Astrocyte (in vitro differentiated cells and primary cell): Measurements from ENCODE around the gene CCDC12. TPM values are rescaled to one million over a fixed set of nuclear protein-coding genes. Genes with fewer than 3 reads are reported as not detected.

ENCODE experiments used
- DNase-seq: peaks from one replicate; pipeline ENCODE4 v3.0.0-alpha.2; 2010; ENCODE audit warnings: low read depth
- FAIRE-seq: peaks from 2 replicates; lab custom pipeline; 2011; peaks lifted over from hg19 to GRCh38; lab: Jason Lieb, UNC
- H2AFZ ChIP-seq: 2 replicates; pipeline ENCODE4 v1.6.0; 2012; ENCODE audit warnings: low read depth, low read length, inconsistent platforms
- H3K27ac ChIP-seq: 2 replicates; pipeline ENCODE4 v1.5.1; 2011; ENCODE audit warnings: low read depth, low read length, inconsistent platforms
- H3K27me3 ChIP-seq: 2 replicates; pipeline ENCODE4 v1.6.0; 2011; ENCODE audit warnings: low read length, inconsistent platforms; ENCODE audit not compliant: insufficient read depth
- H3K36me3 ChIP-seq: 2 replicates; pipeline ENCODE4 v1.5.1; 2011; ENCODE audit warnings: low read length, inconsistent platforms; ENCODE audit not compliant: insufficient read depth
- H3K4me1 ChIP-seq: 2 replicates; pipeline ENCODE4 v1.5.1; 2011; ENCODE audit warnings: low read length, inconsistent platforms; ENCODE audit not compliant: insufficient read depth
- H3K4me2 ChIP-seq: 2 replicates; pipeline ENCODE4 v1.6.0; 2012; ENCODE audit warnings: low read length, inconsistent platforms
- H3K4me3 ChIP-seq: 2 replicates; pipeline ENCODE4 v1.5.1; 2011; ENCODE audit warnings: low read depth, mild to moderate bottlenecking, low read length, inconsistent platforms; ENCODE audit not compliant: insufficient read depth
- H3K79me2 ChIP-seq: 2 replicates; pipeline ENCODE4 v1.6.0; 2012; ENCODE audit warnings: mild to moderate bottlenecking, low read length, inconsistent platforms; ENCODE audit not compliant: insufficient read depth
- H3K9ac ChIP-seq: 2 replicates; pipeline ENCODE4 v1.6.0; 2012; ENCODE audit warnings: mild to moderate bottlenecking, low read length, inconsistent platforms
- H3K9me3 ChIP-seq: 2 replicates; pipeline ENCODE4 v1.5.1; 2012; ENCODE audit warnings: low read depth, mild to moderate bottlenecking, low read length, inconsistent platforms; ENCODE audit not compliant: insufficient read depth
- H4K20me1 ChIP-seq: 2 replicates; pipeline ENCODE4 v1.6.0; 2012; ENCODE audit warnings: low read length, inconsistent platforms; ENCODE audit not compliant: insufficient read depth
- H3K27ac Mint-ChIP-seq: one replicate; pipeline ENCODE4 v1.8.0; 2021; ENCODE audit warnings: mild to moderate bottlenecking, mixed read lengths; ENCODE audit not compliant: unreplicated experiment
- H3K27me3 Mint-ChIP-seq: one replicate; pipeline ENCODE4 v1.8.0; 2021; ENCODE audit warnings: low read depth, mixed read lengths; ENCODE audit not compliant: unreplicated experiment
- H3K36me3 Mint-ChIP-seq: one replicate; pipeline ENCODE4 v1.8.0; 2021; ENCODE audit warnings: low read depth, mixed read lengths; ENCODE audit not compliant: unreplicated experiment
- H3K4me1 Mint-ChIP-seq: one replicate; pipeline ENCODE4 v1.8.0; 2021; ENCODE audit warnings: low read depth, mixed read lengths; ENCODE audit not compliant: unreplicated experiment
- H3K4me3 Mint-ChIP-seq: one replicate; pipeline ENCODE4 v1.8.0; 2021; ENCODE audit warnings: mild to moderate bottlenecking, moderate library complexity, mixed read lengths; ENCODE audit not compliant: unreplicated experiment
- H3K9me3 Mint-ChIP-seq: one replicate; pipeline ENCODE4 v1.8.0; 2021; ENCODE audit warnings: mild to moderate bottlenecking, mixed read lengths; ENCODE audit not compliant: unreplicated experiment
- CTCF ChIP-seq: IDR thresholded peaks from 2 replicates; pipeline ENCODE4 v1.5.1; 2011; ENCODE audit warnings: low read depth, mild to moderate bottlenecking, inconsistent platforms, low read length, moderate library complexity; ENCODE audit not compliant: insufficient read depth
- EZH2 ChIP-seq: IDR thresholded peaks from 2 replicates; pipeline ENCODE4 v1.6.1; 2012; ENCODE audit warnings: mild to moderate bottlenecking, low read length, inconsistent platforms; ENCODE audit not compliant: insufficient read depth
- total RNA-seq: library from RNA; stranded (reverse); gene quantifications from 2 replicates; pipeline ENCODE4 v1.2.1, GENCODE V29; 2021

Gene CCDC12
- total RNA-seq, 1 donor from 2014 or later: 29.0 TPM

- no peak overlapping the region for H3K9ac ChIP-seq
- Mint-ChIP-seq H3K36me3 (peaks cover 3% of the 10 kb centered on the region), H3K4me3 (peak overlapping the region; percentile 77), H3K4me1 (peaks cover 7% of the 10 kb centered on the region), H3K27me3 (peaks cover 53% of the 10 kb centered on the region), H3K27ac (no peak overlapping the region), H3K9me3 (no peaks in the 10 kb centered on the region)
- H3K79me2 ChIP-seq: no peaks in the 10 kb centered on the region
- no peaks in the 10 kb centered on the region for H3K36me3 ChIP-seq
- peaks cover 39% of the 10 kb centered on the region for H3K27me3 ChIP-seq
- no peak for DNase-seq
- peak overlapping the region; percentile 73 for H3K4me2 ChIP-seq
- no peak for TF ChIP-seq CTCF
- TF ChIP-seq EZH2: peak; percentile 61
- H3K4me3 ChIP-seq: peak overlapping the region; percentile 23
- H3K9me3 ChIP-seq: no peaks in the 10 kb centered on the region
- peaks cover 6% of the 10 kb centered on the region for H3K4me1 ChIP-seq
- no peak for FAIRE-seq
- H2AFZ ChIP-seq: no peak overlapping the region
- peaks cover 14% of the 10 kb centered on the region for H4K20me1 ChIP-seq
- no peak overlapping the region for H3K27ac ChIP-seq
Observed at GRCh38 chr3:46883830-46884185, 92.7 kb downstream of the CCDC12 start.

GRCh38 chr3:46883054-46883829 lies 93.3 kb downstream of the CCDC12 start:
- peaks cover 14% of the 10 kb centered on the region for H4K20me1 ChIP-seq
- H3K79me2 ChIP-seq: no peaks in the 10 kb centered on the region
- Mint-ChIP-seq H3K27me3 (peaks cover 50% of the 10 kb centered on the region), H3K9me3 (no peaks in the 10 kb centered on the region), H3K4me1 (peaks cover 9% of the 10 kb centered on the region), H3K27ac (no peak overlapping the region), H3K4me3 (peak overlapping the region; percentile 77), H3K36me3 (peaks cover 3% of the 10 kb centered on the region)
- no peak for DNase-seq
- peaks cover 39% of the 10 kb centered on the region for H3K27me3 ChIP-seq
- FAIRE-seq: no peak
- H3K36me3 ChIP-seq: no peaks in the 10 kb centered on the region
- H3K4me3 ChIP-seq: peak overlapping the region; percentile 23
- TF ChIP-seq EZH2 (peak; percentile 83), CTCF (no peak)
- no peak overlapping the region for H3K9ac ChIP-seq
- peak overlapping the region; percentile 91 for H3K4me2 ChIP-seq
- H3K4me1 ChIP-seq: peaks cover 6% of the 10 kb centered on the region
- no peak overlapping the region for H3K27ac ChIP-seq
- no peak overlapping the region for H2AFZ ChIP-seq
- H3K9me3 ChIP-seq: no peaks in the 10 kb centered on the region
